Memory B cell (primary cell): Measurements from ENCODE around the gene SLC2A9.

Experiments used
- ATAC-seq: fragments of 150-1000 bp; cut with Tn5 transposase; 2 replicates; pipeline ENCODE4 v1.10.0; 2021; ENCODE audit warnings: low read depth, mild to moderate bottlenecking, moderate library complexity
- DNase-seq, 2 donors: peaks; one replicate each; pipeline ENCODE4 v3.0.0; 2022; ENCODE audit warnings: low spot score in 2 of 2
- H3K27ac Mint-ChIP-seq: one replicate; pipeline ENCODE4 v1.8.0; 2022; ENCODE audit warnings: mild to moderate bottlenecking, moderate library complexity, mixed read lengths
- H3K27me3 Mint-ChIP-seq: one replicate; pipeline ENCODE4 v1.8.0; 2022; ENCODE audit warnings: mixed read lengths
- H3K36me3 Mint-ChIP-seq: one replicate; pipeline ENCODE4 v1.8.0; 2022; ENCODE audit warnings: mild to moderate bottlenecking, mixed read lengths
- H3K4me1 Mint-ChIP-seq: one replicate; pipeline ENCODE4 v1.8.0; 2022; ENCODE audit warnings: mixed read lengths
- H3K4me3 Mint-ChIP-seq: one replicate; pipeline ENCODE4 v1.8.0; 2022; ENCODE audit warnings: mild to moderate bottlenecking, moderate library complexity, mixed read lengths
- H3K9me3 Mint-ChIP-seq: one replicate; pipeline ENCODE4 v1.8.0; 2022; ENCODE audit warnings: mixed read lengths

Gene SLC2A9

DNA sequence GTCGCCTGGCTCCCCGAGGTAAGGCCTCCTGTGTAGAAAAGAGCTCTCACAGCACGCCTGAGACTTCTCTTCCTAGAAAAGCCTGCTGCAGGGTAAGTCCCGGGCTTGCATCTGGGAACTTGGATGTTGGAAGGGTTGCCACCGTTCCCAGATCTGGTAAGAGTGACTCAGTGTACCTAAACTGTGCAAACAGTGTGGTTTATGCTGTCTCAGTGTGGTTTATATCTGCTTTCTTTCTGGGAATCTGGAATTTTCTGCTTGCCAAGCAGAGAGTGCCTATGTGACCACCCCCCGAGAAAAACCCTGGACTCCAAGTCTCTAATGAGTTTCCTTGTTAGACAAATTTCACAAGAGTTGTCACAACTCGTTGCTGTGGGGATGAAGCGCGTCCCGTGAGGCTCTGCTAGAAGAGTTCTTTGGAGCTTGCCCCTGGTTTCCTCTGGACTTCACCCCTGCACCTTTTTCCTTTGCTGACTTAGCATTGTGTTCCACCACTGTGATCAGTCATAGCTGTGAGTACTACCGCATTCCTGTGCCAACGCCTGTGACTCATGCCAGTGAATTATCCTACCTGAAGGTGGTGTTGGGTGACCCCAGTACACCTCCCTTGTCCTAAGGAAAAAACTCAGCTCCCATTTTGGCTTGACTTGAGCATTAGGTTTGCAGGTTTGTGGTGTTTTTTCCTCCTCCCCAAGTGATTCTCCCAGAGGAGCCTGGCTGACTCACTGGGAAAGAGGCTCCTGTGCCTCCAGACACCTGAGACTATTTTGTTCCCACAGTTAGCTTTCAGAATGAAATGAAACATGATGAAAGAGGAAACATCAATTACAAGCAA is 14.5 kb downstream of the SLC2A9 start:
- H3K4me1 Mint-ChIP-seq, result peaks cover 16% of the 10 kb centered on the region
- ATAC-seq (no peak), DNase-seq (no peak)
- H3K27ac Mint-ChIP-seq, result no peak overlapping the region
- H3K27me3 Mint-ChIP-seq, result no peaks in the 10 kb centered on the region
- H3K36me3 Mint-ChIP-seq, result no peaks in the 10 kb centered on the region
- no peaks in the 10 kb centered on the region for H3K9me3 Mint-ChIP-seq
- no peak overlapping the region for H3K4me3 Mint-ChIP-seq

DNA sequence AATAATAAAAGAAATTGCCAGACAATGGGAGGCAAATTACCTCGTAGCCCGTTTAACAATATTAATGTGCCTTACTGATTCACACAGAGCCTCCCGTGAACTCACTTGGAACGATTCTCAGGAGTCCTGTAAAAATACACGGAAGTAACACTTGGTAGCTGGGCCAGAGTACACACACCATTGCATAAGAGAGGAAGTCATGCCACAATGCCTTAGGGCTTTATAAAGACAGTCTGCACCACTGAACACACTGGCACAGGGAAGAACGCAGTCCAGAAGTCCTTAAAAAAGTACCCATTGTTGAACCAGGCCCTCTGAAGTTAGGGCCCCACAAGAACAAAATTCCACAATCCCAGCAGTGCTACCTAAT is 15.1 kb downstream of the SLC2A9 start:
- Mint-ChIP-seq H3K4me1 (peaks cover 12% of the 10 kb centered on the region), H3K27ac (no peak overlapping the region), H3K27me3 (no peaks in the 10 kb centered on the region), H3K4me3 (no peak overlapping the region), H3K9me3 (no peaks in the 10 kb centered on the region), H3K36me3 (no peaks in the 10 kb centered on the region)
- ATAC-seq (peak; percentile 87), DNase-seq (no peak)

DNA sequence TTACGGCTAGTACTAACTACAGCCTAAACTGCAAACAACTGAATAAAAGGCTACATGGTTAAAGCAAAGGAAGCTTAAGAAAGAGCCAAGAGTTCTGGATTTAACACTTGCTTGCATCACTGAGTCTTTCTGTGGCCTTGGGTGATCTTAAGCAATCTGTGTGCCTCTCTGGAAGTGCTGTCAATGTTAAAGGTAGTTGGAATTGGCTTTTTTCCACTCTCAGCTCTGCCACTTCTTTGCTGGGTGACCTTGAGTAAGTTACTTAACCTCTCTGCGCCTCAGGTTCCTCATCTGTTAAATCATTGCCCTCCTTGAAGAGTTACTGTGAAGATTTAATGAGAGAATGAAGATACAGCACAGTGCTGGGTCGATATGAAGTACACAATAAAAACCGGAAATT is 15.7 kb downstream of the SLC2A9 start:
- no peak for DNase-seq
- Mint-ChIP-seq H3K9me3 (no peaks in the 10 kb centered on the region), H3K4me1 (peaks cover 14% of the 10 kb centered on the region), H3K27me3 (no peaks in the 10 kb centered on the region), H3K36me3 (no peaks in the 10 kb centered on the region), H3K4me3 (no peak overlapping the region), H3K27ac (no peak overlapping the region)
- ATAC-seq, result no peak

DNA sequence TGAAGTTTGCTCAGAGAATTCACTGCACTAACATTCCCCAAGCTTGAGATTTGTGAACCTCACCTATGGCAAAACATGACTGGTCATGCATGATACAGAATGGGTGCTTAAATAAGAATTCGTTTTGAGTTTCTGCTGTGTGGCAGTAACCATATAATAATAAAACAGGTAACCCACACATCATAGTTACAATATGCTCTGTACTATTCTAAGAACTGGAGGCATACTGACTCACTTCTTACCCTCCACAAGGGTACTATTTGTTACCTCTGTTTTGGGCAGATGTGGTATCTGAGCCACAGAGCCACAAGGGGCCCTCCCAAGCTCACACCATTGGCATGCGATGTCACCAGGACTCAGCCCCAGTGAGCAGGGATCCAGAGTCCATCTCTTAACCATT is 17.6 kb downstream of the SLC2A9 start:
- H3K27me3 Mint-ChIP-seq, result no peaks in the 10 kb centered on the region
- DNase-seq, result no peak
- no peaks in the 10 kb centered on the region for H3K9me3 Mint-ChIP-seq
- H3K27ac Mint-ChIP-seq, result no peak overlapping the region
- H3K36me3 Mint-ChIP-seq, result no peaks in the 10 kb centered on the region
- no peak for ATAC-seq
- H3K4me1 Mint-ChIP-seq, result peaks cover 26% of the 10 kb centered on the region
- no peak overlapping the region for H3K4me3 Mint-ChIP-seq

DNA sequence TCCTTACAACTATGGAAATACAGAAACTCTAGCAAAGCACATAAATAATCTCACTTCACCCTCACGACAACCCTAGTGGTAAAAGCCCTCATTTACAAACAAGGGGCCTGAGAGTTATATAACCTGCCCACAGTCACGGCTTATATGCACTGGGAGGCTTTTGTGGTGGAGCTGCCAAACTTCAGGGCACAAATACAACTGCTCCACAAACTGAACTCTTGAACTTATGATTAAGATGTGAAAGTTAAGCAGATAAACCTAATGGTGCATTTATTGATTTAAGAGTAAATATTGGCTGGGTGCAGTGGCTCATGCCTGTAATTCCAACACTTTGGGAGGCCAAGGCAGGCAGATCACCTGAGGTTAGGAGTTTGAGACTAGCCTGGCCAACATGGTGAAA is 19.0 kb downstream of the SLC2A9 start:
- no peak overlapping the region for H3K4me3 Mint-ChIP-seq
- H3K27ac Mint-ChIP-seq, result no peak overlapping the region
- peaks cover 26% of the 10 kb centered on the region for H3K4me1 Mint-ChIP-seq
- no peaks in the 10 kb centered on the region for H3K27me3 Mint-ChIP-seq
- DNase-seq, result no peak
- no peak for ATAC-seq
- no peaks in the 10 kb centered on the region for H3K9me3 Mint-ChIP-seq
- no peaks in the 10 kb centered on the region for H3K36me3 Mint-ChIP-seq

DNA sequence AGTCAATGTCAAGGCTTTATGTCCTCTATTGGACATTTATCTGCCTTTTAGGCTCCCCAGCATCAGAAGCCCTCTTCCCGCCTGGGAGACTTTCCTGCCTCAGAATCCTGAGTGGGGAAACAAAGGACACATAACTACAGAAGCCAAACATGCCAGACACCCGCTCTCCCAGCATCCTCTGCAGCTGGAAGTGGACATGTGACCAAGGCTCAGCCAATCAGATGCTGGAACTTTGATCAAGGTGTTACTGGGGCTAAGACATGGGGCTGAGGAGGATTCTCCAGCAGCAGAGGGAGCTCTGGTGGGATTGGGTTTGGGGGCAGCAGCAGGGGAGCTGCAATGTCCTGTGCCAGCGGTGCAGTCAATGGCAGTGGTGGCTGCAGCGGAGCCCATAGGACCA is 19.5 kb downstream of the SLC2A9 start:
- no peaks in the 10 kb centered on the region for H3K27me3 Mint-ChIP-seq
- no peak overlapping the region for H3K4me3 Mint-ChIP-seq
- H3K27ac Mint-ChIP-seq, result no peak overlapping the region
- H3K9me3 Mint-ChIP-seq, result no peaks in the 10 kb centered on the region
- peaks cover under 1% of the 10 kb centered on the region for H3K36me3 Mint-ChIP-seq
- H3K4me1 Mint-ChIP-seq, result peaks cover 21% of the 10 kb centered on the region
- ATAC-seq (no peak), DNase-seq (no peak)

DNA sequence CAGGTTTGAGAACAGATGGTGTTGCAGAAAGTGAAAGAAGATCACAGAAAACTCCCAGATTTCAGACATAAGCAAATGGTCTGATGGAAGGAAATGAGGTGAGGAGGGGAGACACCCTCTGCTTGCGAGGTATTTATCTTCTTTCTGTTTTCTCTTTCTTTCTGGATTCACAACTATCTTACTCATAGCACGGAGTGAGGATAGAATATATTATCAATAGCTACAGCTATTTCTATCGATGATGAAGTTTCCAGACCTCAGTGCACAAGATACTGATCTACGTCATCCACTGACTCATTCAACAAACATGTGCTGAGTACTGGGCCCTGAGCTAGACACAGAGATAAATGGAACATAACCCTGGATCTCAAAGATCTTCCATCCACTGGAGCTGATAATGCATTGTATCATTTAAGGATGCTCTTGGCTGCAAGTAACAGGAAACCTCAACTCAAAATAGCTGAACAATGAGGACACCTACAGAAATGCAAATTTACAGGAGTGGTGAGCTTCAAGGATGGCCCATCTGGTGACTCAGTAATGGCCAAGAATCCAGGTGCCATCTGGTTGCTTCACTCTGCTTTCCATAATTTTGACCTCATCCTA is 21.2 kb downstream of the SLC2A9 start:
- Mint-ChIP-seq H3K36me3 (peaks cover 4% of the 10 kb centered on the region), H3K27ac (no peak overlapping the region), H3K9me3 (no peaks in the 10 kb centered on the region), H3K27me3 (no peaks in the 10 kb centered on the region), H3K4me1 (peaks cover 14% of the 10 kb centered on the region), H3K4me3 (no peak overlapping the region)
- DNase-seq, result no peak
- no peak for ATAC-seq

DNA sequence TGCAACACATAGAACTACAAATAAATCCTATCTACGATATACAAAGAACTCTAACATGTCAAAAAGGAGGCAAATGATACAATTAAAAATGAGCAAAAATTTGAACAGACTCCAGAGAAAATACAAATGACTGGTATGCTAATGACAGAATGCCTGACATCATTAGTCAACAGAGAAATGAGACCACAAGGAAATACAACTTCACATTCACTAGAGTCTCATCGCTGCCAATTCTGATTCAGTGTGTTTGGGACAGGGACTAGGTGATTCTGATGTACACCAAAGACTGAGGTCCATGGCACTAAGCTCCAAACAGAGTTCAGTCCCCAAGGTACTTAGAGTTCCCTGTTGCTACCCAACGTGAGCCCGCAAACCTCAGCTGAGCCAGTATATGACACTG is 23.4 kb downstream of the SLC2A9 start:
- H3K36me3 Mint-ChIP-seq, result peaks cover 7% of the 10 kb centered on the region
- H3K27ac Mint-ChIP-seq, result no peak overlapping the region
- H3K4me1 Mint-ChIP-seq, result peaks cover 18% of the 10 kb centered on the region
- ATAC-seq (no peak), DNase-seq (no peak)
- no peaks in the 10 kb centered on the region for H3K9me3 Mint-ChIP-seq
- H3K27me3 Mint-ChIP-seq, result no peaks in the 10 kb centered on the region
- H3K4me3 Mint-ChIP-seq, result no peak overlapping the region

DNA sequence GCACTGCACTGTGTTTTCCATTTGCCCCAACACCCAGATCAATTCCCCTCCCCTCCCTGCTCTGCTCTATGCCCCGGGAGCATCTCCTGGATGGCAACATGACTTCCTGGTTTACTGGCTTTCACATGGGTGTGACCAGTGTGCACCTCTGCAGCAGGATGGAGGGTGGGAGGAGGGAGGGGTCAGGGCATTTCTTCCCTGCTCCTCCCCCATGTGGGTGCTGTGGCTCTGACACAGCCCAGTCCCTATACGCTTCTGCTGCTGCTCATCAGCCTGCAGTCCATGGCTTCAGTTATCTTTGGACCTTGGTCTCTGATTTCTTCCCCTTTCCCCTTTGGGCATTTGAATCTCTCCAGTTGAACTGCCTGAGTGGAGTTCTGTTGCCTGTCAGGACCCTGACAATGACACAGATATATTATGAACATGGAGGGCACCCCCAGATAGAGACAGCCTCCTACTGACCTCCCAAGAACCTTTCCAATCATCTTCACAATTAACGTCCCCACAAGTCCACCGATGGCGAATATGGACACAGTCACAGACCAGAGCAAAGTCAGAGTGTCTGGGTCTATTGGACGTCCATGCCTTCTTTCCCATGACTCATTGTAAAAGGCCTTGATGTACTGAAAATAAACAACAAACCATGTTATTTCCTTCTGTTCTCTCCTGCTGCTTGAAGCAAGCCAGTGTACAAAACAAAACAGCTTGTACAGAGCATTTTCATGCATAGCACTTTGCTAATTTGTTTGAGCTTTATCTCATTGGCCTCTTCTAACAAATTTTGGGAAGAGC is 24.8 kb downstream of the SLC2A9 start:
- ATAC-seq (no peak), DNase-seq (no peak)
- peaks cover 18% of the 10 kb centered on the region for H3K4me1 Mint-ChIP-seq
- H3K9me3 Mint-ChIP-seq, result no peaks in the 10 kb centered on the region
- H3K27ac Mint-ChIP-seq, result no peak overlapping the region
- H3K4me3 Mint-ChIP-seq, result no peak overlapping the region
- peaks cover 7% of the 10 kb centered on the region for H3K36me3 Mint-ChIP-seq
- no peaks in the 10 kb centered on the region for H3K27me3 Mint-ChIP-seq

DNA sequence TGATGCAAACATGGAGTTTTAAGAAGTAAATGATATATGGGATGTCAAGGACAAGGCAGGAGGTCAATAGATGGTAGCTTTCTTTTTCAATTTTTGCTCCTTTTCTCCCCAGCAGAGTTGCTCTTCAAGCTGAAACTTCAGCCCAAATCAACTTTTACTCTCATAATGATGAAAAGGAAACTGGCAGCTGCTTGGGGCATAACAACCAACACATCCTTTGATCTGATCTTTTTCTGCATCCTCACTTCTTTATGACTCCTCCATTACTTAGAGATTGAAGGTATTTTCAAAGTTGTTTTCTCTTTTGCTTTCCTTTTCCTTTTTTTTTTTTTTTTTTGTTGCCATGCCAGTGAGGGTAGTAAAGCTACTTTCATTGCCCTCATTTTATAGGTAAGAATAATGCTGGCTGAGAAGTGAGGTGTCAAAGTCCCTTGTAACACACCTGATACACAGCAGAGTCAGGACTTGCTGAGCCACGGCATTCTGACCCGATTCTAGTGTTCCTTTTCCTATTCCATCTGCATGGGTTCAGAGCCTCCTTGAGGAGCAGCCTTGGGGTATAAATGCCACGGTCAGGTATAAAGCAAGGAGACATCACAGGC is 26.9 kb downstream of the SLC2A9 start:
- Mint-ChIP-seq H3K9me3 (no peaks in the 10 kb centered on the region), H3K4me3 (no peak overlapping the region), H3K27me3 (no peaks in the 10 kb centered on the region), H3K4me1 (peaks cover 5% of the 10 kb centered on the region), H3K36me3 (peaks cover 9% of the 10 kb centered on the region), H3K27ac (no peak overlapping the region)
- DNase-seq (no peak), ATAC-seq (no peak)

DNA sequence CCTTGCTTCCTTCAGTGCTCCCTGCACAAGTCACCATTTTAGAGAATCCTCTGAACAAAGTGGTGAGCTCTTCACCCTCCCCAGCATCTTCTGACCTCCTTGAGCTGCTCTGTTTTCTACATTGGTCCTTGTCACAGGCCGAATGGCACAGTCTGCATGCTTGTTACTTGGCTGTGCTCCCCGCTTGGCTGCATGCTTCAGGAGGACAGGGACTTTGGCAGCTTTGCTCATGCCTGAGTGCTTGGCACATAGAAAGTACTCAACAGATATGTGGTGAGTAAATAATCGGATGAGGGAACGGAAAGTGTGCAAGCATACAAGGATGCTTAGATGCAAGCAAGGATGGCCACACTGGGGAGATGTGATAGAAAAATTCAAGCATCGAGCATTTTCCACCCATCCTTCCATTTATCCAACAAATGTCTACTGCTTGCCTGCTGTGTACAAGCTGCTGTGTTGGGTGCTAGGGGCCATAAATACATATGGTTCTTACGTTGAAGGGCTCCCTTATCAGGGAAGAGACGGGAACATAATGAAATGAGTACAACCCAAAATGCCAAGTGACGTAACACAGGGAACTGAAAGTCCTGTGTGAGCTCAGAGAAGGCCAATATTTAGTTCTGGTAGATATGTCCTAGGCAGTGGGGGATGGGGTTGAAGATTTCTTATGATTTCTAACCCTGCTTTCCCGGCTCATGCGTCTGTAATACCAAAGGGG is 31.2 kb downstream of the SLC2A9 start:
- Mint-ChIP-seq H3K27ac (no peak overlapping the region), H3K36me3 (peaks cover 6% of the 10 kb centered on the region), H3K4me1 (peaks cover 4% of the 10 kb centered on the region), H3K9me3 (no peaks in the 10 kb centered on the region), H3K27me3 (no peaks in the 10 kb centered on the region), H3K4me3 (no peak overlapping the region)
- DNase-seq (no peak), ATAC-seq (peak; percentile 37)

DNA sequence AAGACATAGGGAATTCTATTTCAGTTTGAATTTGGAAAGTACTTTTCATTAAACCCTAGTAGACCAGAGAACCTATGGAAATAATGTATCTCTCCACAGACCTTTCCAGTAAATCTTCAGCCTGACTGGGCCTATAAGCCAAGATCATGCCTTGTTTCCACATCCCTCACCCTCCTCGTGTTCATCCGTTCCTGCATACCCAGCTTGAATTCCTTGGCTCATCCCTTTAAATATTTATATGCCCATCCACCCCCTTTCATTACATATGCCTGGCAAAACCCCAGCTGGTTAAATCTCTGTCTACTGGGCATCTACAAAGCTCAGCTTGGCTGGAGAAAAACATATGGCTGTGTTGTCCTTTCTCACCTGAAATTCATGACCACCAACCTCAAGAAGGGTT is 32.4 kb downstream of the SLC2A9 start:
- H3K27me3 Mint-ChIP-seq, result no peaks in the 10 kb centered on the region
- no peak for ATAC-seq
- H3K9me3 Mint-ChIP-seq, result no peaks in the 10 kb centered on the region
- no peak overlapping the region for H3K27ac Mint-ChIP-seq
- no peak for DNase-seq
- no peaks in the 10 kb centered on the region for H3K4me1 Mint-ChIP-seq
- H3K36me3 Mint-ChIP-seq, result peaks cover 8% of the 10 kb centered on the region
- no peak overlapping the region for H3K4me3 Mint-ChIP-seq

DNA sequence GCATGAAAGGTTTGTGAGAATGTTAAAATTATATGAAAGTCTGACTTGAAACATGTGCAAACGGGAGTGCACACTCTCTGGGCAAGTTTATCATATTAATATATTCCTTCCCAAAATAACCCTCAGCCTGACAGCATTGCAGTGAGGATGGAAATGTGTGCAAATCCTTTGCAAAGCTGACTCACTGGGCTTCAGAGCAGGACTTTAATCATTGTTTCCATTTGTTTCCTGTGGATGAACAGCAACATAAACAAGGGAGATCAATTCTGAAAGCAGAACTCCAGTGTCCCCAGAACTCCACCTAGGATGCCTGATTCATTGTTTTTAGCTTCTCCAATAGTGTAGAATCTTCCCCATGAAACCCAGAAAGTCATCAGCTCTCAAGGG is 32.9 kb downstream of the SLC2A9 start:
- Mint-ChIP-seq H3K27ac (no peak overlapping the region), H3K9me3 (no peaks in the 10 kb centered on the region), H3K4me3 (no peak overlapping the region), H3K27me3 (no peaks in the 10 kb centered on the region), H3K36me3 (peaks cover 8% of the 10 kb centered on the region), H3K4me1 (no peaks in the 10 kb centered on the region)
- DNase-seq (no peak), ATAC-seq (no peak)
